HT1080 (cell line): ENCODE data around the gene URB1. TPM values are rescaled to one million over a fixed set of nuclear protein-coding genes. Genes with fewer than 3 reads are reported as not detected.
"Not testable (repeated sequence)": the region's sequence is repeated elsewhere in the genome, so short reads cannot be mapped to it uniquely, and the experiment has no call there.

Source experiments
- DNase-seq: peaks from one replicate; pipeline ENCODE4 v3.0.0-alpha.2; 2015; ENCODE audit warnings: low read depth
- total RNA-seq: library from RNA; depleted of rRNA; stranded (reverse); fragments of >200 nt; shearing (Covaris generic); gene quantifications from 2 replicates; pipeline ENCODE4 v1.2.3, GENCODE V29; 2014

Gene URB1
- total RNA-seq, 1 experiment from 2014 or later: 38.1 TPM

GRCh38 chr21:32322676-32323075 is 70.1 kb downstream of the URB1 start:
- DNase-seq: no peak

GRCh38 chr21:32322103-32322502 is 70.7 kb downstream of the URB1 start:
- no peak for DNase-seq

DNA sequence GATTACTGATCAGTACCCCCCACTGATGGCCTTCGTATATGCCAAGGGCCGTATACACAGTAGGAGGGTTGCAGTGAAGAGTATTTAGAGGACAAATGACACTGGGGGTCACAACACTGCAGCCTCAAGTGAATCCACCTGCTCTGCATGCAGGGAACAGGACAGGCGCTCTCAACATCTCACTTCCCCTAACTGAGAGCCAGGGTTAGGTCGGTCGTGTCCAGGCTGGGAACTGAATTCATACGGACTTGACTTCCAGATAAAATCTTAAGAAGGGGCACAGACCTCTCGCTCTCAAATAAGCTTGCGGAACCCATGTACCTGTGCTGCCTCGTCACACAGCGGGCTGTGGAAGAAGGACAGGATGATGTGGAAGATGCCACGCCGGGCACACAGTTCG is 71.3 kb downstream of the URB1 start:
- DNase-seq: no peak

DNA sequence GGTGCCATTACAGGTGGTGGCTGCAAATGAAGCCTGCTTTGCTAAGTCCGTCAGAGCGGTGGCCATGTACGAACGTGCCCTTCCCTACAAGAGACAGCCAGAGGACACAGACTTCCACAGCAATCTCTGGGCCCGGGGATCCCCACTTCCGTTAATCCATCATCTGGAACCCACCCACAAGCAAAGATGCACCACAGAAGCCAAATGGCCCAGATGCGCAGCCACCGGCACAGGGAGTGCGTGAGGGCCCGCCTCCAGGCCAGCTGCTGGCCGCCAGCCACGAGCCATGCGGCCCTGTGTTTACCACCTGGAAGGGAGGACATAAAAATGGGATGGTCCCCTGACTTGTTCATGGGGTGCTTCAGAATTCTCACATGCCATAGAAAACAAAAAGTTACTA is 72.1 kb downstream of the URB1 start:
- DNase-seq: no peak

DNA sequence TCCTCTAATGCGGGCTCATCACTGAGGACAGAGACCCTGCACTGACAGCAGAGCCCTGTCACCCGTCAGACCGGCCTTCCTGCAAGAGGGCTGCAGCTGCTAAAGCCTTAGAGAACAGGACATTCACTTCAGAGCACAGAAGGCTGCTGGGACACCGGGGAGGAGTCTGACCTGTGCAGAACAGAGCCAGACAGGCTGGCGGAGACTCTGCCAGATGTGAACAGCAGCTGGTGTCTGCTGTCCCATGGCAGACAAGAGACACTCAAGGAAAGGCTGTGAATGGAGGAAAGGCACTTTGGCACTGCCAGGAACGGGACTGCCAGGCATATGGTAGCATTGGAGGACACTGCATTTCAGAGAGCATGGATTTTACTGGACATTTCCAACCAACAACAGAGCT is 72.8 kb downstream of the URB1 start:
- DNase-seq: no peak

DNA sequence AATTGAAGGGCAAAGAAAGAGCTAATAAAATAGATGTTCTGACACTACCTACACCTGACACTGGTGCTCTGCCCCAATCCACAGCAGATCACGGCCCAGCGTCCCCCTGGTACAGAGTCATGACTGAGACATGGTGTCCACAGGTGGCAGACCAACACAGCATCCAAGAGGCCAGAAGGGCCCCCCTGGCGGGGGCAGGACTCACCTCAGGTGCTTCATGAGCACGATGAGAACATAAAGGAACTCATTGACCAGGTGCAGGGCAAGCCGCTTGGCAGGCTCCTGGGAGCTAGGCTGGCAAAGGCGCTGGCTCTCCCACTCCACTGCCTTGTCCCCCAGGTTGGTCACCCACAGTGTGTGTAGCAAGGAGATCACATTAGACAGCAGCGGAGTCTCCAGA is 73.8 kb downstream of the URB1 start:
- DNase-seq: no peak

- no peak for DNase-seq
Measured at GRCh38 chr21:32317726-32318125, 75.1 kb downstream of the URB1 start.

- DNase-seq: no peak
Measured at GRCh38 chr21:32316361-32317215, 76.2 kb downstream of the URB1 start.

DNA sequence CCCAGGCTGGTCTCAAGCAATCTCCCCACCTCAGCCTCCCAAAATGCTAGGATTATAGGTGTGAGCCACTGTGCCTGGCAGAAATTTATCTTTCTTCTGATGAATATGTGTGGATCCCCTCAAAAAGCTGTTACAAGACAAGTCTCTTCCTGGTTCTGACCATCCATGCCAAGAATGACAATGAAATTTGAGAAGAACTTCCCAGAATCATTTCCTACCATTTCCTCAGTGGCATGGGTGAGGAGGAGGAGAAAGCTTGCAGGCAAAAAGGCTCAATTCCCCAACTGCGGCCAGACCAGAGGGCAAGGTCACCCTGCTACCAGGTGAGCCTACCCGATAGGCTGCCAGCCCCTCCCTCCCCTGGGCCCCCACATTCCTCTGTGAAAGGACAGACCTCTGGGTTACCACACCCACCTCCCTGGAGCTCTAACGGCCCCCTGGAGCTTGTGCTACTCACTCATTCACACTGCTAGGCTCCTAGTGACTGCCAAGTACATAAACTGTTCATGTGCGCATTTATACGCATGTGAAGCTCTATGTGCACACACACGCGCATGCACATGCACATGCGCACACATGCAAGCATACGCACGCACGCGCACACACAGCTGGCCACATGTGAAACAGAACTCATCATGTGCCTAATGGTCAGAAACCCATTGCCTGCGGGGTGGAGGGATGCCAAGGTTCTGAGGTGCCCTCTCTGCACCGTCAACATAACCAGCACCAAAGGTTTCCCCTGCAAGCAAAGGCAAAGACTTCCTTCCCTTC is 77.1 kb downstream of the URB1 start:
- DNase-seq: no peak

DNA sequence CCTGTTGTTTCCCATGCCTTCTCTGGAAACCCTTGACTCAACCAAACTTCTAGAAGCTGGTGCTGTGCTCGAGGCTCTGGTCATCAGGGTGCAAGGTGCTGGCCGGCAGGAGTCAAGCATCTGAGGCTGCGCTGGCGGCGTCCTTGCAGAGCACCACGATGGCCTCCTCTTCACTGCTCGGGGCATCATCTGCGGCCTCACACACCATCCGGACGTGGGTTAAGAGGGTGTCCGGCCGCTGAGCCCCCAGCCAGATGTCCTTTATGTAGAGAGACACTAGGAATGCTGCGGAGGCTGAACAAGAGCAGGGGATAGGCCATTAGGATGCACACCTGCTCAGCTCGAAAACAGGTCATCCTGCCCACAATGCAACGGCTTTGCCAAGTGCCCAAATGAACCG is 78.0 kb downstream of the URB1 start:
- no peak for DNase-seq

DNA sequence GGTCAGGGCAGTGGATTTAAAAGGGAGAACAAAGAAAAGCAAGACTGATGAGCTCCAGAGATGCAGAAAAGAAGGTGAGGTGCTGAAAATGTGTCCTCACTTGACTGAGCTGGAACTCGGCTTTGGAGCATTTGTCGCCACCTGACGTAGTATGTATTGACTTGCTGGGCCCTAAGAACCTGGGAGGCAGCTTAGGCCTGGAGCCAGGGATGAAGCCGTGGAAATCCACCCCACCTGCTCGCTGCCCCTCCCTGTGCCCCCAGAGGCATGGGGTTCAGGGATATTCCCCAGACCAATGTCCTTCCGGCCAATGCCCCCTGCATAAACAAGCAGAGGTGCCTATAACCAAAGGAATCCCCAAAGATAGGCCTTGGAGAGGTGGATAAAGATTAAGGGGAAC is 79.8 kb downstream of the URB1 start:
- DNase-seq: no peak

- DNase-seq: no peak
Measured at GRCh38 chr21:32312326-32312725, 80.5 kb downstream of the URB1 start.

DNA sequence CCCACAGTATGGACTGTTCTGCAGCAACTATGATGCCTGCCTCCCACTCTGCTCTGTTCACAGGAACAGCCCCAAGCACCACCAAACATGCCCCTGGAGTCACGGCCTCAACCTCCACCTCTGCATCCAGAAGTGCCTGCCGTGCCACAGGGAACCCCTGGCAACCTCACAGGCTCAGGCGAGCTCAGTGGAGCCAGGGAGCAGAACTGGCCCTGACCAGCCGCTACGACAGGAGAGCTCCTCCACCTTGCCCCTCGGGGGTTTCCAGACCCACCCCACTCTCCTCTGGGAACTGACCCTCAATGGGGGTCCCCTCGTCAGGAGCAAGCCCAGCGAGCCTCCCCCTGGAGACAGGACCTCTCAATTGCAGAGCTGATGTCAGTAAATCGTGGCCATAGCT is 81.2 kb downstream of the URB1 start:
- no peak for DNase-seq

DNA sequence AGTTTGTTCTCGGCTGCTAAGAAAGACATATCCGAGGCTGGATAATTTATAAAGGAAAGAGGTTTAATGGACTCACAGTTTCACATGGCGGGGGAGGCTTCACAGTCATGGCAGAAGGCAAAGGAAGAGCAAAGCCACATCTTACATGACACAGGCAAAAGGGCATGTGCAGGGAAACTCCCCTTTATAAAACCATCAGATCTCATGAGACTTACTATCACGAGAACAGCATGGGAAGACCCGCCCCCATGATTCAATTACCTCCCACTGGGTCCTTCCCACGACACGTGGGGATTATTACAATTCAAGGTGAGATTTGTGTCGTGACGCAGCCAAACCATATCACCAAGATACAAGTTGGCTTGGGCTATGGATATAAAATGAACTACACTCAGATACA is 81.8 kb downstream of the URB1 start:
- not testable (repeated sequence) for DNase-seq

DNA sequence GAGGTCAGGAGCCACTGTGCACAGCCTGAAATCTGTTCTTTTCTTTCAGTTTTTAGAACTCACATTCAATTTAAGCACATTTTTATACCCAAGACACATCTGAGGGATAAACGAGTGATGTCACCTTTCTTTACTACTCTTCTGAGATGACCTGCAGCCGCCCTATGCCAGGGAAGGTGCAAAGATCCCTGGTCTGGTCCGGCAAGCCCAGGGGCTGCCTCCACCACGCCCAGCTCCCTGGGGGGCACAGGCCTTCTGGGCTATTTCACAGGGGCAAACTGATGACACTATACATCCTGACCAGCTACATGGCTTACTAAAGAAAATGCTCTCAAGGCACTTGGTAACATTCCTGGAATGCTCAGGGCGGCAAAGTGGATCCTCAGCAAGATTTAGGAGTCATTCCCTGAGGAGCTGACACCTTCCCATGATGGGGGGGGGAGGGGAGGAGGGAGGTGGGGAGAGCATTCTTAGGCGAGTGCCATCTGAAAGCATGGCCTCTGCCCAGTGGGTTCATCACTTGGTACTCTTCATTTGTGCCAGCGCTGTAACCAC is 82.8 kb downstream of the URB1 start:
- no peak for DNase-seq

DNA sequence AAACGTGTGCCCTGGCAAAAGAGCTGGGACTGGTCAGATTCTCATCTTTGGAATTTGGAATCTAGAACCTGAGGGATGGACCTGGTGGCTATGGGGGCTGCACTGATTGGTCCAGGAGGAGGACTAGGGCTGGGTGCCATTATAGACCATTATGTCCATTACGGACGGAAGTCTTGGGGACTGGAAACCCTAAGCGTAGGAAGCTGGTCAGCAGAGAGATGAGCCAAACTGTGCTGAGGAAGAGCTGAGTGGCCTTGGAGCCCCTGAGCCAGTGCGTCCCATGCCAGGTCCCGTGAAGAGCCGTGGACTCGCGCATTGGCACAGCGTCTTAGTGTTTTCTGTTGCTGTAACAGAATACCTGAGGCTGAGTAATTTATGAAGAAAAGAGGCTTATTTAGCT is 84.1 kb downstream of the URB1 start:
- DNase-seq: no peak

GRCh38 chr21:32307706-32308105 is 85.1 kb downstream of the URB1 start:
- no peak for DNase-seq

GRCh38 chr21:32306021-32306780 is 86.6 kb downstream of the URB1 start:
- no peak for DNase-seq

DNA sequence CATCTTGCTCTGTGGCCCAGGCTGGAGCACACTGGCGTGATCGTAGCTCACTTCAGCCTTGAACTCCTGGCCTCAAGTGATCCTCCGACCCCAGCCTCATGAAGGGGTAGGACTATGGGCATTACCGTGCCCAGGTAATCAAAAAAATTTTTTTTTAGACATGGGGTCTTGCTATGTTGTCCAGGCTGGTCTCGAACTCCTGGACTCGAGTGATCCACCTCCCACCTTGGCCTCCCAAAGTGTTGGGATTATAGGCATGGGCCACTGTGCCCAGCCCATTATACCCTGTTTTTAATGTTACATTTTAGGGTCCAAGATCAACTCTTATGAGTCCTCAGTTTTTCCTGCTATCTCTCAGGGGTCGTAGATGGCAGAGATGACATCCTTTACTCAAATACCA is 87.8 kb downstream of the URB1 start:
- DNase-seq: no peak

GRCh38 chr21:32303385-32303784 is 89.4 kb downstream of the URB1 start:
- DNase-seq: no peak

- no peak for DNase-seq
Measured at GRCh38 chr21:32302560-32302959, 90.3 kb downstream of the URB1 start.

GRCh38 chr21:32301596-32301995 is 91.2 kb downstream of the URB1 start:
- no peak for DNase-seq
